HG03066 (cell line): ENCODE data around the gene CHIA.

Experiments used
- ATAC-seq: cut with Tn5 transposase; IDR thresholded peaks from one replicate; pipeline ENCODE4 v1.9.1; 2021; ENCODE audit warnings: low read depth; ENCODE audit not compliant: unreplicated experiment

CHIA gene

GRCh38 chr1:111290630-111291029 is at the start of gene CHIA:
Gene CHIA, plus strand, starts transcription at chr1:111290851. Its CDS starts 19,617 bp downstream, at chr1:111310468.
- ATAC-seq, result no peak

GRCh38 chr1:111241797-111242196 is 48.9 kb upstream of the CHIA start:
- ATAC-seq, result no peak

- no peak for ATAC-seq
These were observed 47.7 kb upstream of the CHIA start for GRCh38 chr1:111242805-111243523.

GRCh38 chr1:111247125-111247838 is 43.4 kb upstream of the CHIA start:
- ATAC-seq, result no peak

- no peak for ATAC-seq
These were observed 40.7 kb upstream of the CHIA start for GRCh38 chr1:111249960-111250359.

GRCh38 chr1:111251570-111251969 is 39.1 kb upstream of the CHIA start:
- no peak for ATAC-seq

GRCh38 chr1:111252786-111253185 is 37.9 kb upstream of the CHIA start:
- no peak for ATAC-seq

- ATAC-seq, result no peak
These were observed 36.8 kb upstream of the CHIA start for GRCh38 chr1:111253876-111254275.

GRCh38 chr1:111256988-111257658 is 33.5 kb upstream of the CHIA start:
- ATAC-seq, result no peak

- ATAC-seq, result no peak
These were observed 22.7 kb upstream of the CHIA start for GRCh38 chr1:111267801-111268508.

GRCh38 chr1:111269825-111270406 is 20.7 kb upstream of the CHIA start:
- ATAC-seq, result no peak

GRCh38 chr1:111270771-111271463 is 19.7 kb upstream of the CHIA start:
- ATAC-seq, result no peak

- no peak for ATAC-seq
These were observed 19.2 kb upstream of the CHIA start for GRCh38 chr1:111271464-111271801.

GRCh38 chr1:111272081-111272480 is 18.6 kb upstream of the CHIA start:
- no peak for ATAC-seq

GRCh38 chr1:111274653-111275052 is 16.0 kb upstream of the CHIA start:
- no peak for ATAC-seq

GRCh38 chr1:111275079-111275478 is 15.6 kb upstream of the CHIA start:
- ATAC-seq, result no peak

- ATAC-seq, result no peak
These were observed 14.7 kb upstream of the CHIA start for GRCh38 chr1:111275780-111276433.

- ATAC-seq, result no peak
These were observed 11.5 kb upstream of the CHIA start for GRCh38 chr1:111279144-111279543.

- no peak for ATAC-seq
These were observed 10.4 kb upstream of the CHIA start for GRCh38 chr1:111280267-111280666.

- ATAC-seq, result no peak
These were observed 9.2 kb upstream of the CHIA start for GRCh38 chr1:111281411-111281810.
